B cell (primary cell): ENCODE results near the gene GLIS1.

Experiments used
- EZH2 ChIP-seq: IDR thresholded peaks from 2 replicates; pipeline ENCODE4 v1.6.1; 2012; ENCODE audit warnings: borderline replicate concordance, low read depth, mild to moderate bottlenecking, moderate library complexity, low read length; ENCODE audit not compliant: insufficient read depth, poor library complexity, severe bottlenecking
- TF ChIP-seq, protein P1 (sequence below): fragments of 200-600 bp; IDR thresholded peaks from one replicate; pipeline ENCODE4 v1.8.0; 2022; ENCODE audit warnings: antibody characterized with exemption, mild to moderate bottlenecking

DNA sequence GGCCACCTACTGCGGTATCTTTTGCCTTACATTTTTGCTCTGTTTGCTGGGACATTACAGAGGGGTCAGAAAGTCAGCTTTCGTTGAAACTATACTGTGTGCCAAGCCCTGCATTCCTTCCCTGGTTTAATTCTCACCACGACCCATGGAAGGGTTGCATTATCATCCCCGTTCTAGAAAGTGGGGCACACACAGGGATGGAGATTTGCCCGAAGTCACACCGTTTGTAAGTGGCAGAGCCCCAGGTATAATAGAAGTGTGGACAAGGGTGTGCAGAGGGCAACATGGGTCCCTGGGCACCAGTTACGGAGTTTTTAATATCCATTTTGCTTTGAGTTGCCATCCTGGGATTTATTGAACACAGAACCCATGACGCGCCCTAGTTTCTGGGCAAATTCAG, 268.0 kb downstream of the GLIS1 start:
- TF ChIP-seq, protein P1, sequence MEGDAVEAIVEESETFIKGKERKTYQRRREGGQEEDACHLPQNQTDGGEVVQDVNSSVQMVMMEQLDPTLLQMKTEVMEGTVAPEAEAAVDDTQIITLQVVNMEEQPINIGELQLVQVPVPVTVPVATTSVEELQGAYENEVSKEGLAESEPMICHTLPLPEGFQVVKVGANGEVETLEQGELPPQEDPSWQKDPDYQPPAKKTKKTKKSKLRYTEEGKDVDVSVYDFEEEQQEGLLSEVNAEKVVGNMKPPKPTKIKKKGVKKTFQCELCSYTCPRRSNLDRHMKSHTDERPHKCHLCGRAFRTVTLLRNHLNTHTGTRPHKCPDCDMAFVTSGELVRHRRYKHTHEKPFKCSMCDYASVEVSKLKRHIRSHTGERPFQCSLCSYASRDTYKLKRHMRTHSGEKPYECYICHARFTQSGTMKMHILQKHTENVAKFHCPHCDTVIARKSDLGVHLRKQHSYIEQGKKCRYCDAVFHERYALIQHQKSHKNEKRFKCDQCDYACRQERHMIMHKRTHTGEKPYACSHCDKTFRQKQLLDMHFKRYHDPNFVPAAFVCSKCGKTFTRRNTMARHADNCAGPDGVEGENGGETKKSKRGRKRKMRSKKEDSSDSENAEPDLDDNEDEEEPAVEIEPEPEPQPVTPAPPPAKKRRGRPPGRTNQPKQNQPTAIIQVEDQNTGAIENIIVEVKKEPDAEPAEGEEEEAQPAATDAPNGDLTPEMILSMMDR: no peak
- no peak for TF ChIP-seq EZH2
